ENCODE data around the gene FRMD8. TPM values are rescaled to one million over a fixed set of nuclear protein-coding genes. Genes with fewer than 3 reads are reported as not detected.

The FRMD8 gene
- total and polyA plus RNA-seq, 2 donors (not counting 3 experiments of a cell fraction or from before 2014, with no cell fraction given) = 36.4 to 53.9 TPM

GRCh38 chr11:65352783-65353182 lies 33.7 kb upstream of the FRMD8 start:
- Histone ChIP-seq H3K9me3 (replicated peaks; ENCODE audit: control insufficient read depth, insufficient read depth, low read length) (no peaks in the 10 kb centered on the region), H3K4me3 (replicated peaks in 1 of 3; ENCODE audit: insufficient read depth in 1 of 3, low read depth in 1 of 3, low read length in 3 of 3) (no peak overlapping the region), H3K9ac (replicated peaks; ENCODE audit: extremely low read depth, insufficient read depth, low read length) (no peak overlapping the region), H2AFZ (ENCODE audit: low read depth, low read length) (no peak overlapping the region), H3K27me3 (ENCODE audit: control insufficient read depth in 2 of 2, insufficient read depth in 2 of 2, low read length in 2 of 2) (peaks cover 5 to 6% of the 10 kb centered on the region in 2 experiments), H3K9me1 (replicated peaks; ENCODE audit: control insufficient read depth, extremely low read depth, insufficient read depth, low read length) (no peaks in the 10 kb centered on the region), H3K4me1 (ENCODE audit: control insufficient read depth, extremely low read depth, insufficient read depth, low read length) (peaks cover 14% of the 10 kb centered on the region), H4K20me1 (replicated peaks; ENCODE audit: control insufficient read depth, extremely low read depth, insufficient read depth, low read length) (no peaks in the 10 kb centered on the region), H3K79me2 (ENCODE audit: control insufficient read depth, insufficient read depth, low read length) (no peaks in the 10 kb centered on the region), H3K4me2 (ENCODE audit: insufficient read depth, low read length) (no peak overlapping the region), H3K36me3 (ENCODE audit: control insufficient read depth in 2 of 2, extremely low read depth in 1 of 2, insufficient read depth in 2 of 2, low read length in 2 of 2) (peaks cover 25% of the 10 kb centered on the region in 2 experiments), H3K27ac (ENCODE audit: insufficient read depth, low read depth, low read length) (no peak overlapping the region)
- ChIA-PET POLR2A (interaction anchor here (0.7 kb wide), 1 partner anchor 92 kb away, joined by 3 read pairs; no protein-coding TSS in a partner anchor), CTCF (interaction anchor here (1.4 to 5.0 kb wide), 10 partner anchors 11 to 148 kb away, joined by 3 to 52 read pairs (median 7); partner anchors contain the start of genes CDC42EP2 and DPF2)
- intact Hi-C loops (cut with micrococcal nuclease) (no loop called here), dilution Hi-C loops (cut with MboI; ENCODE audit: extremely low pct_ligation_motif_present, low sequenced_read_pairs) (no loop called here)
- no peak for TF ChIP-seq POLR2A (IDR thresholded peaks at IDR 0.05; ENCODE audit: low read depth, low read length)
- peak; percentile 16 to 20 for TF ChIP-seq CTCF (IDR thresholded peaks at IDR 0.05; ENCODE audit: extremely low read depth in 1 of 2, insufficient read depth in 1 of 2, low read depth in 1 of 2, low read length in 2 of 2)
- TF ChIP-seq POLR2AphosphoS5 (IDR thresholded peaks at IDR 0.05; ENCODE audit: insufficient read depth, low read depth, low read length) = no peak
- BruUV-seq (replicated peaks) = no TSS peak
- FAIRE-seq (no peak), DNase-seq (ENCODE audit: low read depth, low spot score) (peak; percentile 29)

GRCh38 chr11:65353376-65353775 lies 33.1 kb upstream of the FRMD8 start:
- Histone ChIP-seq H3K4me1 (ENCODE audit: control insufficient read depth, extremely low read depth, insufficient read depth, low read length) (peaks cover 14% of the 10 kb centered on the region), H3K27ac (ENCODE audit: insufficient read depth, low read depth, low read length) (no peak overlapping the region), H3K9me1 (replicated peaks; ENCODE audit: control insufficient read depth, extremely low read depth, insufficient read depth, low read length) (no peaks in the 10 kb centered on the region), H4K20me1 (replicated peaks; ENCODE audit: control insufficient read depth, extremely low read depth, insufficient read depth, low read length) (no peaks in the 10 kb centered on the region), H3K4me2 (ENCODE audit: insufficient read depth, low read length) (no peak overlapping the region), H3K27me3 (ENCODE audit: control insufficient read depth in 2 of 2, insufficient read depth in 2 of 2, low read length in 2 of 2) (peaks cover 5 to 6% of the 10 kb centered on the region in 2 experiments), H3K9ac (replicated peaks; ENCODE audit: extremely low read depth, insufficient read depth, low read length) (no peak overlapping the region), H3K36me3 (ENCODE audit: control insufficient read depth in 2 of 2, extremely low read depth in 1 of 2, insufficient read depth in 2 of 2, low read length in 2 of 2) (peaks cover 21 to 25% of the 10 kb centered on the region in 2 experiments), H2AFZ (ENCODE audit: low read depth, low read length) (no peak overlapping the region), H3K79me2 (ENCODE audit: control insufficient read depth, insufficient read depth, low read length) (no peaks in the 10 kb centered on the region), H3K4me3 (replicated peaks in 1 of 3; ENCODE audit: insufficient read depth in 1 of 3, low read depth in 1 of 3, low read length in 3 of 3) (no peak overlapping the region), H3K9me3 (replicated peaks; ENCODE audit: control insufficient read depth, insufficient read depth, low read length) (no peaks in the 10 kb centered on the region)
- dilution Hi-C loops (cut with MboI; ENCODE audit: extremely low pct_ligation_motif_present, low sequenced_read_pairs) = no loop called here
- CTCF ChIA-PET = interaction anchor here (1.4 to 5.0 kb wide), 9 partner anchors 19 to 157 kb away, joined by 4 to 52 read pairs (median 6); partner anchors contain the start of genes CDC42EP2 and DPF2
- intact Hi-C loops (cut with micrococcal nuclease) = no loop called here
- DNase-seq (ENCODE audit: low read depth, low spot score) (no peak), FAIRE-seq (no peak)
- TF ChIP-seq GATA2 (IDR thresholded peaks at IDR 0.05; ENCODE audit: insufficient read depth, insufficient read length, low read depth, low read length) (no peak), MAX (IDR thresholded peaks at IDR 0.05; ENCODE audit: insufficient read depth, insufficient read length) (no peak), POLR2A (IDR thresholded peaks at IDR 0.05; ENCODE audit: low read depth, low read length) (no peak), EZH2 (IDR thresholded peaks at IDR 0.05; ENCODE audit: borderline replicate concordance, low read depth, low read length, severe bottlenecking) (no peak), FOS (IDR thresholded peaks at IDR 0.05; ENCODE audit: borderline replicate concordance, insufficient read depth, low read length) (no peak), POLR2AphosphoS5 (IDR thresholded peaks at IDR 0.05; ENCODE audit: insufficient read depth, low read depth, low read length) (no peak), CTCF (IDR thresholded peaks at IDR 0.05; ENCODE audit: extremely low read depth in 1 of 2, insufficient read depth in 1 of 2, low read depth in 1 of 2, low read length in 2 of 2) (no peak), JUN (IDR thresholded peaks at IDR 0.05; ENCODE audit: borderline replicate concordance, insufficient read depth, insufficient read length, low read depth) (no peak), MYC (IDR thresholded peaks at IDR 0.05; ENCODE audit: low read depth, low read length) (no peak)
- BruUV-seq (replicated peaks) = no TSS peak
- POLR2A ChIA-PET = interaction anchor here (0.7 to 1.0 kb wide), 2 partner anchors 78 to 91 kb away, joined by 3 read pairs; no protein-coding TSS in a partner anchor
